Measurements from ENCODE around the gene BCKDHB. TPM values are rescaled to one million over a fixed set of nuclear protein-coding genes. Genes with fewer than 3 reads are reported as not detected.

Gene BCKDHB
- total and polyA plus RNA-seq, 2 donors (not counting 1 experiment from before 2014, with no cell fraction given), result 9.6 to 20.1 TPM

DNA sequence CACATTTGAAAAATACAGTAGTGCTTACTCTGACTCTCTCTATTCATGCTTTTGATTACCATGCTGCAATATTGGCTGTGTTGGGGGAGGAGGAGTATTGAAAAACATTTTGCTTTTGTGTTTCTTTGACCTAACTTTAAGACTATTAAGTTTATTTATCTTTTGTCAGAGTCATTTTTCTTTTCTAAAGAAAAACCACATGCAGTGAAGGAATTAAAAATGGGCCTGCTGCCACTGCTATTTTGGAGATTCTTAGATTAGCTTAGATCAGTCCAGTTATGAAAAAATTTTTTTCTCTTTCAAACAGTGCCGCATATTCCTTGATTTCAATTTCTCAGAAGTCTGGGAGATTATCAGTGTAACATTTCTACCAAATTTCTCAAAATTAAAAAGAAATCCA is 36.1 kb downstream of the BCKDHB start:
- intact Hi-C loops (cut with micrococcal nuclease), result no loop called here
- Histone ChIP-seq H3K4me2 (replicated peaks; ENCODE audit: low read depth, low read length, poor library complexity, severe bottlenecking) (no peak overlapping the region), H3K36me3 (replicated peaks in 1 of 2; ENCODE audit: control extremely low read depth in 1 of 2, control insufficient read depth in 1 of 2, extremely low read depth in 1 of 2, insufficient read depth in 2 of 2, low read length in 1 of 2) (peaks cover 3% of the 10 kb centered on the region in 2 experiments), H3K27ac (ENCODE audit: low read length in 2 of 2) (no peak overlapping the region), H3K4me1 (ENCODE audit: control insufficient read depth in 2 of 2, insufficient read depth in 2 of 2, low read length in 2 of 2) (no peaks in the 10 kb centered on the region), H3K9me3 (ENCODE audit: control extremely low read depth in 1 of 3, control insufficient read depth in 2 of 3, insufficient read depth in 1 of 3, low read length in 2 of 3) (no peaks in the 10 kb centered on the region), H3K4me3 (ENCODE audit: control extremely low read depth in 1 of 5, extremely low read depth in 1 of 5, insufficient read depth in 1 of 5, low read depth in 2 of 5, low read length in 4 of 5) (no peak overlapping the region), H3K79me2 (ENCODE audit: control insufficient read depth, insufficient read depth, low read length) (no peaks in the 10 kb centered on the region), H3K27me3 (replicated peaks in 1 of 4; ENCODE audit: control extremely low read depth in 1 of 4, control insufficient read depth in 3 of 4, insufficient read depth in 4 of 4, low read length in 3 of 4) (no peaks in the 10 kb centered on the region), H3K9ac (ENCODE audit: low read length) (no peak overlapping the region), H2AFZ (ENCODE audit: insufficient read depth, low read depth, low read length, poor library complexity, severe bottlenecking) (no peak overlapping the region), H4K20me1 (ENCODE audit: control insufficient read depth, insufficient read depth, low read length, poor library complexity, severe bottlenecking) (no peaks in the 10 kb centered on the region)
- no peaks in the 10 kb centered on the region for H3K9me3 Mint-ChIP-seq (ENCODE audit: insufficient read depth)
- no peaks in the 10 kb centered on the region for H3K4me1 Mint-ChIP-seq
- ChIA-PET POLR2A (no interaction called here), CTCF (no interaction called here)
- no peak for DNase-seq
- TF ChIP-seq EZH2 (IDR thresholded peaks at IDR 0.05; ENCODE audit: borderline replicate concordance, insufficient read depth, low read depth, low read length, poor library complexity, severe bottlenecking) (no peak), CTCF (IDR thresholded peaks at IDR 0.05) (no peak)
- no peaks in the 10 kb centered on the region for H3K27me3 Mint-ChIP-seq
- ATAC-seq (ENCODE audit: low read depth), result no peak
- no peak overlapping the region for H3K27ac Mint-ChIP-seq
- WGBS (ENCODE audit: insufficient coverage), result no CpG with 5 or more reads among the region's 1 CpG
- no peak overlapping the region for H3K4me3 Mint-ChIP-seq

DNA sequence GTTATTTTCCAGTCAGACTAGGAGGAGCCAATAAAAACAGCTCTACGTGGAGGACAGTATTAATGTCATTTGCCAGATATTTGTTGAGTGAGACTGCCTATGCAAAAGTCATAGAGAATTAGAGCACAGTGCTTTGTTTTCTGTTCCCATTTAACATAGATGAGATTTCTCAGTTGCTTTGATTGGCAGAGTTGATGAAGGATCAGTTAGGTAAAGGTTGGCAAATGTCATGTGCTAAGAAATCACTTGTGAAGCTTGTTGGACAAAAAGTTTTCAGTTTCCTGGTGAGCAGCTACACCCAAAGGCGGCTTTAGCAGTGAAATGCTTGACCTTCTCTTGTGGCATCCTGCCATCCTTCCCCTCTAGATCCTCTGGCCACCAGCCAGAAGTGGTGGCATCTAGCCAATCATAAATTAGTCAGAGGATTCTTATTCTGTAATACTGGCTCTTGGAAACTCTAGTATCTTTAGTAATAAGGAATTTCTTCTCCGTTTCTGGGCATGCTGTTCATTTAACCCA is 37.0 kb downstream of the BCKDHB start:
- no peaks in the 10 kb centered on the region for H3K9me3 ChIP-seq (ENCODE audit: control extremely low read depth in 1 of 3, control insufficient read depth in 2 of 3, insufficient read depth in 1 of 3, low read length in 2 of 3)
- Mint-ChIP-seq H3K27me3 (no peaks in the 10 kb centered on the region), H3K9me3 (ENCODE audit: insufficient read depth) (no peaks in the 10 kb centered on the region), H3K4me1 (no peaks in the 10 kb centered on the region), H3K27ac (no peak overlapping the region), H3K4me3 (no peak overlapping the region)
- no peak overlapping the region for H3K9ac ChIP-seq (ENCODE audit: low read length)
- WGBS (ENCODE audit: insufficient coverage), result 100% methylated on average over 2 of the region's 3 CpGs
- ChIA-PET CTCF (no interaction called here), POLR2A (no interaction called here)
- ATAC-seq (ENCODE audit: low read depth) (no peak), DNase-seq (no peak)
- intact Hi-C loops (cut with micrococcal nuclease), result no loop called here
- no peaks in the 10 kb centered on the region for H4K20me1 ChIP-seq (ENCODE audit: control insufficient read depth, insufficient read depth, low read length, poor library complexity, severe bottlenecking)
- no peaks in the 10 kb centered on the region for H3K27me3 ChIP-seq (replicated peaks in 1 of 4; ENCODE audit: control extremely low read depth in 1 of 4, control insufficient read depth in 3 of 4, insufficient read depth in 4 of 4, low read length in 3 of 4)
- no peak overlapping the region for H3K4me3 ChIP-seq (ENCODE audit: control extremely low read depth in 1 of 5, extremely low read depth in 1 of 5, insufficient read depth in 1 of 5, low read depth in 2 of 5, low read length in 4 of 5)
- H3K27ac ChIP-seq (ENCODE audit: low read length in 2 of 2), result no peak overlapping the region
- H3K79me2 ChIP-seq (ENCODE audit: control insufficient read depth, insufficient read depth, low read length), result no peaks in the 10 kb centered on the region
- H2AFZ ChIP-seq (ENCODE audit: insufficient read depth, low read depth, low read length, poor library complexity, severe bottlenecking), result no peak overlapping the region
- no peak for TF ChIP-seq EZH2 (IDR thresholded peaks at IDR 0.05; ENCODE audit: borderline replicate concordance, insufficient read depth, low read depth, low read length, poor library complexity, severe bottlenecking)
- no peak for TF ChIP-seq CTCF (IDR thresholded peaks at IDR 0.05)
- no peak overlapping the region for H3K4me2 ChIP-seq (replicated peaks; ENCODE audit: low read depth, low read length, poor library complexity, severe bottlenecking)
- no peaks in the 10 kb centered on the region for H3K4me1 ChIP-seq (ENCODE audit: control insufficient read depth in 2 of 2, insufficient read depth in 2 of 2, low read length in 2 of 2)
- H3K36me3 ChIP-seq (replicated peaks in 1 of 2; ENCODE audit: control extremely low read depth in 1 of 2, control insufficient read depth in 1 of 2, extremely low read depth in 1 of 2, insufficient read depth in 2 of 2, low read length in 1 of 2), result peaks cover 3% of the 10 kb centered on the region in 2 experiments

Measured in B cell (primary cell).